HG03039 (cell line): ENCODE data around the gene CUEDC2.

Experiments
- ATAC-seq: cut with Tn5 transposase; IDR thresholded peaks from one replicate; pipeline ENCODE4 v1.9.1; 2021; ENCODE audit warnings: mild to moderate bottlenecking, moderate library complexity; ENCODE audit not compliant: unreplicated experiment

Gene CUEDC2

GRCh38 chr10:102426803-102427287 lies 5.5 kb downstream of the CUEDC2 start:
- ATAC-seq: no peak

DNA sequence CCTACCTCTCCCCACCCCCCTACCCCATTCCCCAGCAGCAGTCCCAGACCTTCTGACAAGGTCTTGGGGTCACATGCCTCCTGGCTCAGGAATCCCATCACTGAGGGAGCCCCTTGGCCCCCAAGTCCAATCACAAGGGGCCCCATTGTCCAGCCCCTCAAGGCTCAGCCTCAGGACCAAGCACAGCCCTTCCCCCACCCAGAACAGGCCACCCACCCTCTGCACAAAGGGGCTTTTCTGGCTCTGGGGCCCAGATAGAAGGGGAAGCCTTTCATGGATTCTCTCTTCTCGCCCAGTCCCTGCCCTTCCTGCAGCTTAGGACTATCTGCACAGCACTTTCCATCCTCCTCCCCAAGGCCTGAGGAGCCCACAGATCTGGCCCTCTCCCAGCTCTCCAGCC lies 6.9 kb downstream of the CUEDC2 start:
- no peak for ATAC-seq

- no peak for ATAC-seq
Measured at GRCh38 chr10:102424916-102425315, 7.5 kb downstream of the CUEDC2 start.

- ATAC-seq: no peak
Measured at GRCh38 chr10:102424145-102424544, 8.2 kb downstream of the CUEDC2 start.

- no peak for ATAC-seq
Measured at GRCh38 chr10:102423372-102423968, 8.9 kb downstream of the CUEDC2 start.

GRCh38 chr10:102422545-102423129 lies 9.7 kb downstream of the CUEDC2 start:
- no peak for ATAC-seq

DNA sequence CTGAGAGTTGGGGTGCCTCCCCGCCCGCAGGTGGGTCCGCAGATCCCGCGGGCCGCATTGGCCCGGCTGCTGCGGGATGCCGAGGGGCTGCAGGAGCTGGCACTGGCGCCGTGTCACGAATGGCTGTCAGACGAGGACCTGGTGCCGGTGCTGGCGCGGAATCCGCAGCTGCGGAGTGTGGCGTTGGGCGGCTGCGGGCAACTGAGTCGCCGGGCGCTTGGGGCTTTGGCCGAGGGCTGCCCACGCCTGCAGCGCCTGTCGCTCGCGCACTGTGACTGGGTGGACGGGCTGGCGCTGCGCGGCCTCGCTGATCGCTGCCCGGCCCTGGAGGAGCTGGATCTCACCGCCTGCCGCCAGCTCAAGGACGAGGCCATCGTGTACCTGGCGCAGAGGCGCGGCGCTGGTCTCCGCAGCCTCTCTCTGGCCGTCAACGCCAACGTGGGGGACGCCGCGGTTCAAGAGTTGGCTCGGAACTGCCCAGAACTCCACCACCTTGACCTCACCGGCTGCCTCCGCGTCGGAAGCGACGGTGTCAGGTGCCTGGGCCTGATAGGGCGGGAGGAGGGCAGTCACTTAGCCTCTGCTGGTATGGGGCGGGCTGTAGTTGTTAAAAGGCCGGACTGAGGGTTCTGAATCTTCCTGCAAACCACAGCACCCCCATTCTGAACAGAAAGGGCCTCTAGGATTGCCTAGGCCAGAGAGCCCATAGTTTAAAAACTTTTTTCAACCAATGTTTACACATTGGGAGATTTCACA lies 10.4 kb downstream of the CUEDC2 start:
- no peak for ATAC-seq

GRCh38 chr10:102421507-102421756 lies 10.9 kb downstream of the CUEDC2 start:
- ATAC-seq: no peak

GRCh38 chr10:102420714-102421506 lies 11.5 kb downstream of the CUEDC2 start, which contains the start of gene FBXL15:
Gene FBXL15, plus strand, starts transcription at chr10:102420836. Its CDS starts 294 bp downstream, at chr10:102421130.
- ATAC-seq: peak; percentile 66

- no peak for ATAC-seq
Measured at GRCh38 chr10:102420181-102420713, 12.1 kb downstream of the CUEDC2 start.

GRCh38 chr10:102419269-102420180 lies 12.8 kb downstream of the CUEDC2 start:
- no peak for ATAC-seq

DNA sequence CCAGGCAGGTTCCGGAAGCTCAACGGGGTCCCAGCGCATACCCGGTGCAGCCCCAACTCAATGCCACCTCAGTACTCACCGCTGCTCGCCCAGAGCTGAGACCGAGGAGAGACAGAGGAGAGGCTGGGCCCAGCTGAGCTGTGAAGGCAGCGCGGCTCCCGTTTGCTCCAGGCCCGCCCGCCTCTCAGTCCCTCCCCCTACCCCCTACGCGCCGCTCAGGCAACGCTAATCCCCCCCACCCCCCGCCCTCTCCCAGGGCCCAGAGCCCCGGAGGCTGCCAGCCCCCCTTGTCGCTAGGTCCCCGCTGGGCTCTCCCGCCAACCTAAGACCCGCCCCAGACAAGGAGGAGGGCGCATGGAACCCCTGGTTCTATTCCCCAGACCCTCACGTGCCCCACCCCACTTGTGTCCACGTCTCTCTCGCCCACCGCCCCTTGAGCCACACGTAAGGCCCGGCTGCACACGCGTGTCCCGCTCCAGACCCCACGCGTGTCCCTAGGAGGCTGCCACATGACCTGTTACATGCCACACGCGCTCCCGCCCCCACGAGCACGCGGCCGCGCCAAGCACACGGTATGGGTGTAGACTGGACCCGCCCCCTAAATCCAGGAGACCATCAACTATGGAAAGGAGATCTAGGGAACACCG lies 13.6 kb downstream of the CUEDC2 start, which contains the start of gene PSD:
Gene PSD, minus strand, starts transcription at position 164 of the 647 bp plus-strand sequence. CDS start 1,747 bp downstream, outside the sequence.
- ATAC-seq: no peak

GRCh38 chr10:102416695-102417094 lies 15.7 kb downstream of the CUEDC2 start:
- ATAC-seq: no peak

- no peak for ATAC-seq
Measured at GRCh38 chr10:102416283-102416682, 16.1 kb downstream of the CUEDC2 start.

DNA sequence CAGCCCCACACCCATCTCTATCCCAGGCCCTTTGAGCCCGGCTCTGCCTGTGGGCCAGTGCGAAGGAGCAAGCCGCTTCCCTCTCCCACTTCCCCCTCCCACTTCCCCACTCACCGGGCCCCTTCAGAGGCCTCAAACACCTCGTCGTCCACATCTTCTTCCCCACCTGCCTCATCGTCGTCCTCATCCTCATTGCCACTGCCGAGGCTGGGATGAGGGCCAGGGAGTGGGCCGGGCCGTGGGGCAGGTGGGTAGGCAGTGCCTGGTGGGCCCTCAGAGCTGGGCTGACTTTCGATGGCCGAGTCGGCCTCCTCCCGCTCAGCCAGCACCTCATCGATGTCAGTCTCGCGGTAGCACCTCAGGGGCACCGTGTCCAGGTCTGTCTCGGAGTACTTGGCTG lies 17.6 kb downstream of the CUEDC2 start:
- no peak for ATAC-seq

DNA sequence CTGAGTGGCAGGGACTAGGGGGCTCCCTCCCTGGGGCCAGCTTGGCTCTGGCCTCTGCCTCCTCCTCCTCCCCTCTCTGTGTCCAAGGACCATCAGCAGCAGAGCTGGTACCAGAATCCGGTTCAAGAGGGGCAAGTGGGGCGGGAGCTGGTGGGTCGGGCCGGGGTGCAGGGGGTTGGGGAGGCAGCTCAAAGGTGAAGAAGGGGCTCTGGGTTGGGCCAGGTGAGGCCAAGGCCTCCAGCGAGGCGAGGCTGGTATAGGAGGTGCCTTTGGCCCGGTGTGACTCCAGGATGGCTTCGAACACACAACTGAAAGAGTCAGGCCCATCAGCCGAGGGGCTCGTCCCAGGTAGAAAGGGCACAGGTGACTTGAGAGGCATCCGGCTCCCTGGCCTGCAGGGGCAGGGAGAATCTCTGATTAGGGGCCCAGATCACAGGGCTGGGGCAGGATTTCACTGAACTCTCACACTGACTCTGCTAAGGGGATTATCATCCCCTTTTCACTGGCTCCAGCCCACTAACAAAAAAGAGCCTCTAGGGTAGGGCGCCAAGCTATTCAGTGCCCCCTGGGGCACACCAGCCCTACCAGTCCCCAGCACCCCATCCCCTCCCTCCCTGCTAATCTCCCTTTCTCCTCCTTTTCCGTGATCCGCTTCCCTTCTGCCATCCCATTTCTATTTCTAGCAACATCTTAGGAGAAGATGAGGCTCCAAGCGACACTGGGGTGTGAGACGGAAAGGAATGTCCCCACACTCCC lies 18.4 kb downstream of the CUEDC2 start:
- no peak for ATAC-seq

- ATAC-seq: no peak
Measured at GRCh38 chr10:102413053-102413705, 19.2 kb downstream of the CUEDC2 start.

GRCh38 chr10:102412293-102412692 lies 20.1 kb downstream of the CUEDC2 start:
- no peak for ATAC-seq
